T-helper 1 cell treated with Interleukin-12 subunit alpha and Interleukin-12 subunit beta and Interleukin-4 antibody, amounts not matched to agents 30 ng/mL and 1 ng/mL, for 36 hours (primary cell): ENCODE measurements around the gene DOCK10. TPM values are rescaled to one million over a fixed set of nuclear protein-coding genes. Genes with fewer than 3 reads are reported as not detected.

Experiments used
- intact Hi-C: fragments of 100-400 bp; cut with micrococcal nuclease; formaldehyde crosslinking; loops from one replicate; pipeline ENCODE4 v1.15.1; 2024
- total RNA-seq: library from RNA; stranded (reverse); gene quantifications from 2 replicates; pipeline ENCODE4 v1.2.3, GENCODE V29; 2022

DOCK10 gene
- total RNA-seq, 1 donor from 2014 or later, result 301 TPM

DNA sequence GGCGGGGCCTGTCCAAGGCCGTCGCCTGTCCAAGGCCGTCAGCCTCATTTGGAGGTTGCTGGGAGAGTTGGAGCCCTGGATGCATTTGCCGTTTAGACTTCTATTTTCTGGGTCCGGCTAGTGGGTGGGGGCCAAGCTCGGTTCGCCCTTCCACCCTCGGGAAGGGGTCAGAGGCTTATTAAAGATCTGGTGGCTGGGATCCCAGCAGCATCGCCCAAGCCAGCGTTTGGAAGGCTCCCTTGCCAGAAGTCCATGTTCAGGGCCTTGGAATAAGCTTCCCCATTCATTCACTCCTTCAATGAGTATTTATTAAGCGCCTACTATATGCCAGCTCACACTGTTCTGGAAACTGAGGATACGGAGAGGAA, 516 bp upstream of the DOCK10 start:
- intact Hi-C loops, result loop anchor here (5.0 kb wide), 1 partner anchor 1750 kb away; no protein-coding TSS in a partner anchor

DNA sequence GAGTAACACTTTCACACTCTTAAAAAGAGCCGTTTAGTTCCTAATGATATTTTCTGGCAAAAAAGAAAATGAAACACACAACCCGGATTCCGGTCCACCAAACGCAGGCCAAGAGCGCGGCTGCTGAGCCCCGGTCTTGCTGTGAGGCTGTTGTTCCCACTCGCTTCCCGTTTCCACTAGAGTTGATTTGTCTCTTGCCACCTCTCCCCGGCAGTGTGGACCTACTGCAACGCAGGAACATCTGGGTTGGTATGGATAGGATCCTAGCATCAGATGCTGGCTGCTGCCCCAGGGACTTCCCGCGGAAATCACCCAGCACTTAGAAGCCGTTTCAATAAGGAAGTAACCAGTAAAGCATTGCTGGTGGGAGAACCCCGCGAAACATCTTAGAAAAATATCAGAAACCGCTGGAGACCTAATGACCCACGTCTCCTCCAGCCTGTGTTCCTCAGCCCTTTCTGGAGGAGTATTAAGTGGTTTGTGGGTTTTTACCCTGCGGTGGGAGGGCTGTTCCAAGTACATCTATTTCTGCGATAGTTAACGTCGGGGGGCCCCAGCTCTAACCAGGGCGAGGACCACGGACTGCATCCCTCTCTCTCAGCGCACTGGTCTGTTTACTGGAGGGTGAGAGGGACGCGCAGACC, 939 bp downstream of the DOCK10 start:
- intact Hi-C loops, result loop anchor here (1.0 to 5.0 kb wide), 11 partner anchors 11 to 1795 kb away; partner anchors contain the start of genes CUL3 and RHBDD1

DNA sequence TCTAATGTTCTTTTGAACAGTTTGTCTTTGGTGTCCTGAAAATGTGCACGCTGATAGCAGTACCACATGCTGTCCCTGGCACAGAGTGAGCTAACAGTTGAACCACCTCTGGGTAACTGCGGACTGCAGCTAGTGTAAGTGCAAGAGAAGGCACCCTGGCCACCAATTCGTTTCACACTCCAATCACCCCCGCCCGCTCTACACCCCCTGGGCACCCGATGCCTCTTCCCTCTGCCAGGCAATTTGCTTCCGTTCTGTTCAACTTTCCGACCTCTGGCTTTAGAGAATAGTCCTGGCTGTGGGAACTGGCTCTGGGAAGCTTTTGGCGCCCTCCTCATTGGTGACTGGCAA, 1.4 kb downstream of the DOCK10 start:
- intact Hi-C loops, result loop anchor here (1.0 to 5.0 kb wide), 11 partner anchors 11 to 1796 kb away; partner anchors contain the start of genes CUL3 and RHBDD1

DNA sequence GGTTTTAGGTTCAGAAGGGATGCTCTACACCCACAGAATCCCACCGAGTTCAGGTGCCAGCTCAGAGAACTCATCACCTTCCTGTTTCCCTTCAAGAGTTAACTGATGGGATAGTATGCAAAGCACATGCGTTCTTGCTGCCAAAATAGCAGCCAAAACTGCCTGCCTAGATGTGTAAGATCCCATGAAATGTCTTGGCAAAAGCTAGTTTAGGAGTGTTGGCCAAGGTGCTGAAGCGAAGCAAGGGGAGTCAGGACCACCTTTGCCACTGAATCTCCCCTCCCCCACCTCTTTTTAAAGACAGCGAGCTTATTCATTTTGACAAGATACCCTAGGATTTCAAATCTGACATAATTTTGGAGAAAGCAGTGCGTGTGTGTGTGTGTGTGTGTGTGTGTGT, 2.1 kb downstream of the DOCK10 start:
- intact Hi-C loops, result loop anchor here (2.0 to 5.0 kb wide), 5 partner anchors 37 to 1797 kb away; partner anchors contain the start of genes CUL3 and RHBDD1

DNA sequence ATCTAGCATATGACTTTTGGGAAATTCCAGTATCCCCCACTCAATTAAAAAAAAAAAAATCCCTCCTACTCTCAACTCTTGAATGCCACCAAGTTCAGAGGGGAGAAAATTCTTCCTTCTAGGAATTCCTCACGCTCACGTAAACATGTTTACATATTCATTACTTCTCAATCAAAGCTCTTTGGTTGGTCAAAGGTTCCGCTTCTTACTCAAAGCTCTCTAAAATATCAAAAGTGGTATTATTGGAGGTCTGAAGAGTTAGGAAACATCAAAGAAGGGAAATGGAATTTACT, 4.1 kb downstream of the DOCK10 start:
- intact Hi-C loops, result no loop called here

DNA sequence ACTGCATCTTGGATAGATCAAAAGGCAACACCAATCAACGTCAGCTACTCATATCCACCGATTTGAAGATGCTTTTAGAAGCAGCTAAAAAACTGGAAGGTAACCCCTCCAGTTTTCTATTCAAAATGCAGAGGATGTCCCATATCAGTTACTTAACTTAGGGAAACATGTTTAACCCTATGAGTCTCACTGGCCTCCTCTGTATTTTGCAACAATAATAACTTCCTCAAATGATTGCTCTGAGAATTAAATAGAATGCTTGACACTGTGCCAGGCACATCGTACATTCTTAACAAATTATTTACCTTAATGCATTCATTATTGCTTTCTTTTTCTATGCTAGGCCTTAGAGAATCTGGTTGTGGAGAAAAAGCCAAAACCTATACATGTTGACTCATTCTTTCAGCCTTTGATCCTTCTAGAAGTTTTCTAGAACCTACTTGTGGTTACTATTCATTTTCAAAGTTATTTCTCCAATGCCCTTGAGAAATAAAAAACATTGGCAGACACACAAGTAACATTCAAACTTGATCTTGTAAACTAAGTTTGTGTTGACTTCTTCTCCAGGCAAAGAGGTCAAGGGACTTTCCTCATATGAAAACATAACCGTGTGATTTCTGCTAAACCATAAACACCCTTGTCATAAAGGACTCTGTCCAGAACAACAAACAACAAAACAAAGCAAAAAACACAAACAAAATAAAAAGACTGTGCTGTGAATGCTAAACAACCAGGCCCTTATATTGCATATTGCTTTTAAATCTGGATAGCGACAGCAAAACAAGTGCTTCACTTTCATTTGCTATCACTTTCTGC, 4.6 kb downstream of the DOCK10 start:
- intact Hi-C loops, result no loop called here

DNA sequence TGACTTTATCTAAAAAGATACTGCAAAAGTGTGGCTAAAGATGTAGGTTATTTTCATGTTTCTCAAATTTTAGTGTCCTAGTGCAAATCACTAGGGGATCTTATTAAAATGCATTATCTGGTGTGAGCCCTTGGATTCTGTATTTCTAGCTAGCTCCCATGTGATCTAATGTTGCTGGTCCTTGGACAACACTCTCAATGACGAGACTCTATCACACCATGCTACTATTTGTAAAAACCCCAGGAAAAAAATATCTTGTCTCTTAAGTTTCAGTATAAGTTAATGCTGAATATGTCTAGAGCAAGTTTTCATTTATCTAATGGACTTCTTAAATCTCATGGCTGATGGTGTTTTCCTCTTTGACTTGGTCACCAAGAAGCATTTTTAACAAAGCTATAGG, 5.8 kb downstream of the DOCK10 start:
- intact Hi-C loops, result no loop called here

DNA sequence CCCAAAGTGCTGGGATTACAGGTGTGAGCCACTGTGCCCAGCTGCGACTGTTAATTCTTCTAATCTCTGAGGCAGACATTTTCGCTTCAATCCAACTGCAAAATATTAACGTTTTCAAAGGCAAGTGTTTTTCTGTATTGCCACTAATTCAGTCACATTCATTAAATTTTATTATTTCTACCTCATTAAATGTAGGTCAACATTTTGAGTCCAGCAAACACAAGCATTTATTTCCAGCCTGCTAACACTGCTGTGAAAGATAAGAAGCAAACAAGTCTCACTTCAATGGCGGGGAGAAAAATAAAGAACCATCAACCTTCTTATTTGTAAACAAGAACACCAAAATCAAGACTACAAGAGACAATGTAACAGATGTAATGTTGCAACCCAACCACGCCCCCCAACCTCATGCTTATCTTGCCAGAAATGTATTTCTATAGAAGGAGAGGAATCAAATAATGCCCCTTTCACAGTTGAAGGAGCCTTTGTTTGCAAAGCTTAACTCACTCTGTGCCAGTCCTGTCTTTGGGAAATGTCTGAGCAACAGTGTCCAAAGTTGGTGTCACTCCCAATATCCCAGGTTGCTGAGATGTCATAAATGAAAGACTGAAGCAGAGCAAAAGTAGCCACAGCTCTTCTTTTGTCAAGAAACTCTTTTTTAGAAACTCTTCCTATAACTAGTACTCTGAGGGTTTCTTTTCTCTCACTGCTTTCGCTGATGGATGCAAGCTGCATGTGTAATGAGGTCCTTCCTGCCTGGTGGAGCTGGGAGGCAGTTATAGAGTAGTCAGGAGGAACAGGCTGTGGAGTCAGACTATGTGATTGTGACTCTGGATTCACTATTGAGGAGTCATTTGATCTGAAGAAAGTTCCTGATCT, 8.6 kb downstream of the DOCK10 start:
- intact Hi-C loops, result no loop called here

DNA sequence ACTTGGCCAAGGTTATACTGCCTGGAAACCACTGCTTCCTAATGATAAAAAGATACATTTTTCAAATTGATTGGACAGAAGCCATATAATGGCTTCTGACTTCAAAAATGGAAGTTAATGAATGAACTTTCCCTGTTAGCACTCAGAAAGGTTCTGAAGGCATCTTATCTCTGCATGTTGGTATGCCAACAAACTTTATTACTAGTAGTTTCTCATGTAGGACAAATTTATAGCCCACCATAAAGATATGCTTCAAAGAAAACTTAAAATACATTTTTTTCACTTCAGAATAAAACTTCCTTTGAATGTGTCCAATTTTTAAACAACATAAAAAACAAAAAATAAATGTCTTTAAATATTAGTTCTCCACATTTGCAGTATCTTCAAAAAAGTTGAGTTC, 10.0 kb downstream of the DOCK10 start:
- intact Hi-C loops, result no loop called here

DNA sequence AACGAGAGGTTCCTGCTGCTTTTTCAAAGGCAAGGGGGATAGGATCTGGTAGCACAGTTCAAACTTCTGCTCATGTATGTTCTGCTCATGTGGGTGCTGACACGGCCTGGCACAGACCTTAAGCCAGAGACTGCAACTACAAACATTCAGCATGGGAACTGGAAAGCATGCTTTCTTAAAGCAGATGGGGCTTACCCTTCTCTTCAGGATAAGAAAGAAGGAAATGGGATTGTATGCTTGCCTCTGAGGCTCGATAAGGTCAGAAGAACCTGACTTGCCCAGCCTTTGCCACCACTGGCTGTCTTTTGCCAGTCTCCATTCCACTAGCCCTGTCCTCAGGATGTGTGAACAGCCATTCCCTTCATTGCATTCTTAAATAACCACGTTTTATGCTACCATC, 10.7 kb downstream of the DOCK10 start:
- intact Hi-C loops, result no loop called here

DNA sequence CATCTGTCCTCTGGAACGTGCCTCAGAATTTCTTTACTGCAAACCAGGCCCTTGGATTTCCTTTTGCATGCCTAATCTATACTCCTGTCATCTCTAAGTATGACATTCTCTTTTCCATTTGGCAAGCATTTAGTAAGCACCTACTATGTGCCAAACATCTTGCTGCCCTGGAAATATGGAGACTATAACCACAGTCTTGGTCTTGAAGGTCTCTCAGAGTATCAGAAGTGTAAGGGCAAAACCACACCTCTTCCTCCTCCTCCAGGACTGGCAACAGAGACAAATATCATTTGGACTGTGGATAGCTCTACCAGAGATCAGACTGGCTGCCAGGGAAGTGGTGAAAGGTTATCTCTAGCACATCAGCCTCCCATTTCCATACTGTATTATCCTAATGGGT, 11.4 kb downstream of the DOCK10 start:
- intact Hi-C loops, result loop anchor here (1.0 kb wide), 1 partner anchor 10 kb away; no protein-coding TSS in a partner anchor

DNA sequence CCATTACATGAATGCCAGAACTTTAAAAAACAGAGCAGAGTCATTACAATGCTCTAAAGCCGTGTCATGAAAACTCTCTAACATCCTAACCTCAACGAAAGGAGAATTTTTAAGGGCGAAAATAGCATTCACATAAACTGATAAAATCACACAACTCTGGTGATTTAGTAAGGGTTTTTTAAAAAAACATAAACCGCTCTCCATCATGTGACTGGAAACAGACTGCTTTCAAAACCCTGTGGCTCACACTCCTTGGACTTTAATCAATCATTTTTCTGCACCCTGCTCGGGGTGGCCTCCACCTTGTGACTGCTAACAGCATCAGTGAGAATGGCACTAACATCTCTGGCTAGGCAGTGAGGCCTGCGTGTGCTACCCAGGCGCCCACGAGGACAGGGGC, 12.1 kb downstream of the DOCK10 start:
- intact Hi-C loops, result loop anchor here (1.0 kb wide), 1 partner anchor 11 kb away; no protein-coding TSS in a partner anchor

DNA sequence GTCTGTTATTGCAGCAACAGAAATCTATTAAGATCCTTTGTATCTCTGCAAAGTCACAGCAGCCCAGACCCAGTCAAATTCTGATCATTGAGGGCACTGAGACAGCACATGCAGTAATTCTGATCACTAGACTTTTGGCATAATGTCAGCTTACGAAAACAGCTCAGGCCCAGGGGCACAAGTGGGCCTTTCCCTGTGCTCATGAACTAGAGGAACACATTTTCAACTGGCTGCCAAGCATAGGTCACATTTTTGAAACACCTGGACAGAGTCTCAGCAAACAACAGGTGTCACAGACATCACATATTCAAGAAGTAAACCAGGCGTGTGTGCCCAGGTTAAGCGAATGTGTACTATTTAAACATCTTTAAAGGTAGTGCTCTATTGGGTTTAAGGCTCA, 13.7 kb downstream of the DOCK10 start:
- intact Hi-C loops, result no loop called here

DNA sequence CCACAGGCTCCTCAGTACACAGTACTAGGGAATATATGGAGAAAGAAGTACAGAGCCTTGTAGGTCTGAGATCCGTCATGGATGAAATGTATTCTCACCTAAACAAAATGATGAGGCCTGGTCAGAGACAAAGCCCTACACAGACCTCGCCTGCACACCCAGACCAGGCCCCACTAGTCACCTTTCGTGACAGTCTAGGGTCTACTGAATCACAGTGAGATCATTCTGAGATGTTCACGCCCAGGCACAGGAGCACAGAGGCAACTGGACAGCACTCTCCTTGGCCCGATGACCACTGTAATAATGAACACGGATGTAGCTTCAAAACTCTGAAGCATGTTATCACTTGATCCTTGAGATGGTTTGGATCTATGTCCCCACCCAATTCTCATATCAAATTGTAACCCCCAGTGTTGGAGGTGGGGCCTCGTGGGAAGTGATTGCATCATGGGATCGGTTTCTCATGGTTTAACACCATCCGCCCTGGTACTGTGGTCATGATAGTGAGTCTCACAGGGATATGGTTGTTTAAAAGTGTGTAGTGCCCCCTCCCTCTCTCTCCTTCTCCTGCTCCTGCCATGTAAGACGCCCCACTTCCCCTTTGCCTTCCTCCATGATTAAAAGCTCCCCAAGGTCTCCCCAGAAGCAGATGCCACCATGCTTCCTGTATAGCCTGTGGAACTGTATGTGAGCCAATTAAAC, 15.1 kb downstream of the DOCK10 start:
- intact Hi-C loops, result no loop called here

DNA sequence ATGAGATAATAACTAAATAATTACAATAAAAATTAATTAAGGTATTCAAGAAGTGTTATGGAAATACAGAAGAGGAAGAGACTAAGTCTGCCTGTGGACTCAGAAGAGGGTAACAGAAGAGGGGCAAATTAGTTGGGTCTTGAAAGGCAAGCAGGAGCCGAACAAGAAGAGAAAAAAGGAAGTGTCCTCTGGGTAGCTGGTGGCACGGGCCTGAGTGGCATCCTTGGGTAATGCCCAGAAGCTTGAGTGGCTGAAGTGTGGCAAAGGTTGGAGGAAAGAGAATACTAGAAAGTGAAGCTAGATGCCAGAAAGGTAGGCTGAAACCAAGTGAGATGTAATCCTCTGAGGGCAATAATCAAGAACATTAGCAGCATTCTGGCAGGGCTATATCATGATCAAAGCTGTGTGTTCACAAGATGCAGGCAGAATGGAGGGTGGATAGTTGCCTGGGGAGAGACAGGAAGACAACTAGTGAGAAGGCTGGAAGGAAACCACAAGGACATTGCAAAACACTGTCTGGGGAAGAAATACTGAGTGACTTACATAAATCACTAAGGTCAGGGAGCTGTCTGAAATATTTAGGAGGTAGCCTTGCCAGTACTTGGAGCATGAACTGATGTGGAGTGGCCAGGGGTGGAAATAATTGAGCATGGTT, 16.2 kb downstream of the DOCK10 start:
- intact Hi-C loops, result no loop called here

DNA sequence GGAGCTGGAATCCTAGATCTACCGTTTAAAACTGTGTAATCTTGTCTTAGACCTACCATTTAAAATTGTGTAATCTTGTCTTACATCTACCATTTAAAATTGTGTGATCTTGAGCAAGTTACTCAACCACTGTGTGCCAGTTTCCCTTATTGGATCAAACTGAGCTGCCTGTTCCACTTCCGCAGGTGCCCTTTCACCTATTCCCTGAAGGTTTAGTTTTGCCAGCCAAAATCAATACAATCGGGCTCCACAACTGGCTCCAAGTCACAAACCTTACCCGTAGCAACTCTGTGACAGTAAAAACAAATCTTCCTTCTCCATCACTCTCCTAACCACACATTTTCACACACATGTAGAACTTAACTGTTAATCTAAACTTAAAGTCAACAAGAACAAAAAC, 20.1 kb downstream of the DOCK10 start:
- intact Hi-C loops, result no loop called here

DNA sequence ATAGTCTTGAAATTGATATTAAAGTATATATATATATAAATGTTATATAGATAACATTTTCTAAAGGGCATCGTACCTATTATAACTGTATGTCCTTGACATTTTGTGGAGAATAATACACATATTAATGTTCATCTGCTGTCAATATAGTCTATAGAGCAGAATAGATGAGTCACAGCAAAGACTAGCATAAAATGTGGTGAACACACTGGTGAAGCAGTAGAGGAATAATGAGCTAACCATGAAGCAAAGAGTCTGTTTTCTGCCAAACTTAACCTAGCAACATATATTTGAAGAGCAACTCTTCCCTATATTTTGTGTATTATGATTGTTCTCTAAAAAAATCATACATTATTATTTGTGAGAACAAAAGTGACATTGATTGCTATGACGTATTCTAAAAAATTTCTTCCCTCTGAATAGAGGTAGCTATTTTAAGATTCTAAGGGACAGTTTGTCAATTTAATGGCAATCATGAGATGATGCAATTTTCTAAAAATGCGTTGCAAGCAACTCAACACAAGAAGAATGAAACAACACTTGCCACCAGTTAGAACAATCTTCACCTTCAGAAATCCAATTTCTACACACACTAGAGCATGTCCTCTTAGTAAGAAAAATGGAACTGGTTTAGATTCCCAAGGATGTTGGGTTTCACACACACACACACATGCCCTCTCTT, 22.0 kb downstream of the DOCK10 start:
- intact Hi-C loops, result no loop called here

DNA sequence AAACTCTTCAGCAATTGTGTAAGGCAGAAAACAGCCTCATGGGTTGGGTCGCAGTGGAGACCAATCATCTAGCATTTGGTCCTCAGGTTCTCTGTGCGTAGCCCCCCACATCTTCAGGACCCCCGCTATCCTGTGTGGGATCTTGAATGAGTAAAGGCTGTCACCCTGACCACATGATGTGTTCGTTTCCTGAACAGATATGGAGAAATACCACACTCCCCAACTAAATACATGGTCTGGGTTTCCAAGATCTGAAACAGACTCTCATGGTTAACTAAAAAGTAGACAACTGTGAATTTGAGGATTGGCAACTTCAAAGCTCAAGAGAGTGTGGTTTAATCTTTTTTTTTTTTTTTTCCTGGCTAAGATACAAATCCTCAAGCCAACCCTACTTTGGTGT, 23.2 kb downstream of the DOCK10 start:
- intact Hi-C loops, result no loop called here

DNA sequence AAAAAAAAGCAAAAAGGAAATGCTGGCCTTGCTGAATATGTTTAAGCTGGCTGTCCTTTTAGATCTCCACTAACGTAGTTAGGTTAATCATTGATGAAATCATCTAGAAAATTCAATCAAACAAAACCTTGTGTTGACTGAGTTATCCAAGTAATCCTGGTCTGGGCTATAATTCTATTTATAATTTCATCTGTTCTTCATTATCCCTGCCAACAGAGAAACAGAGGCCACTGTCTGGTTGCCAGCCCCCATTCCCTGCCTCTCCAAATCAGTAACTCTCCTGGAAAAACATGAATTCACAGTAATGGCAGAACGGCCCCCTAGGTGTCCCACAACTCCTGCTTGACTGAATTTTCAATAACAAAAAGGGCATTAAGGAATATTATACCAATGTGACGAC, 24.6 kb downstream of the DOCK10 start:
- intact Hi-C loops, result no loop called here

DNA sequence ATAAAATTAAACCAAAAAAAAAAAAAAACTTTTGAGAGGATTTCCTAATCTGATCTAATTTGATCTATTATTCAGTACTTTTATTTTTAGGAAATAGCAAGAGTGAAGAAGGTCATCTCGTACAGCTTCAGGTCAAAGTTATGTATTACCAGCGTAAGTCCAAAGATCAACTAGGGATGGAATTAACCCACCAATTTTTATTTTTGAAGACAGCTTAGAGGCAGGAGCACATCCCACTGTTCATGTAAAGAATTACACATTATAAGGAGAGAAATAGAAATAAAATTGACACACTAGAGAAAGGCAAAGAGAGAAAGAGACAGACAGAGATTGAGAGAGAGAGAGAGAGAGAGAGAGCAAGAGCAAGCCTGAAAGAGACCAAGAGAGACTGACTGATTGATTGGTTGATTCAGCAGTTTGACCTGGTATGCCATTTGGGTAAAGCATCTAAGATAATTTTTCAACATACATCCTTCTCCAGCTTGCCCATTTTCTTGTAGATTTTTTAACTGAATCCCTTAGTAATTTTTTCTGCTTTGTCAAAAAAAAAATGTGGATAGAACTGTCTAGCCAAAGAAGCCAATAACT, 25.1 kb downstream of the DOCK10 start:
- intact Hi-C loops, result no loop called here
